H9 (cell line): ENCODE measurements around the gene NDC80. TPM values are rescaled to one million over a fixed set of nuclear protein-coding genes. Genes with fewer than 3 reads are reported as not detected.

Source experiments
- DNase-seq: peaks from one replicate; pipeline ENCODE4 v3.0.0-alpha.2; 2017
- H2AFZ ChIP-seq: one replicate; pipeline ENCODE4 v1.6.1; 2013; ENCODE audit warnings: mild to moderate bottlenecking, low read length, control low read depth, moderate library complexity
- H2AK5ac ChIP-seq: 2 replicates; pipeline ENCODE4 v1.6.1; 2013; ENCODE audit warnings: low read length, control low read depth, mixed read lengths; ENCODE audit not compliant: insufficient read length
- H2BK120ac ChIP-seq: one replicate; pipeline ENCODE4 v1.6.1; 2013; ENCODE audit warnings: low read depth, mild to moderate bottlenecking, low read length, control low read depth, inconsistent platforms; ENCODE audit not compliant: poor library complexity, severe bottlenecking
- H2BK12ac ChIP-seq: 2 replicates; pipeline ENCODE4 v1.6.1; 2013; ENCODE audit warnings: low read length, control low read depth, mixed read lengths, low read depth; ENCODE audit not compliant: insufficient read length
- H2BK15ac ChIP-seq: 2 replicates; pipeline ENCODE4 v1.6.1; 2013; ENCODE audit warnings: low read depth, low read length, control low read depth
- H2BK20ac ChIP-seq: one replicate; pipeline ENCODE4 v1.6.1; 2013; ENCODE audit warnings: low read depth, mild to moderate bottlenecking, low read length, control low read depth, inconsistent platforms; ENCODE audit not compliant: poor library complexity, severe bottlenecking
- H2BK5ac ChIP-seq: 2 replicates; pipeline ENCODE4 v1.6.1; 2013; ENCODE audit warnings: low read length, control low read depth, mixed read lengths; ENCODE audit not compliant: insufficient read length
- H3K14ac ChIP-seq: 2 replicates; pipeline ENCODE4 v1.6.1; 2013; ENCODE audit warnings: low read length, control low read depth; ENCODE audit not compliant: insufficient read depth
- H3K18ac ChIP-seq: 2 replicates; pipeline ENCODE4 v1.6.1; 2013; ENCODE audit warnings: low read depth, mild to moderate bottlenecking, mixed read lengths, low read length, control low read depth; ENCODE audit not compliant: insufficient read length
- H3K23ac ChIP-seq: 2 replicates; pipeline ENCODE4 v1.6.1; 2013; ENCODE audit warnings: low read length, control low read depth, mixed read lengths, low read depth; ENCODE audit not compliant: insufficient read length
- H3K23me2 ChIP-seq: 2 replicates; pipeline ENCODE4 v1.6.1; 2013; ENCODE audit warnings: low read depth, mild to moderate bottlenecking, mixed read lengths, low read length, control low read depth; ENCODE audit not compliant: insufficient read length, poor library complexity, severe bottlenecking
- H3K27ac ChIP-seq: 2 replicates; pipeline ENCODE4 v1.5.1; 2013; ENCODE audit warnings: low read length, control low read depth, mixed read lengths, low read depth; ENCODE audit not compliant: insufficient read length
- H3K27me3 ChIP-seq: 2 replicates; pipeline ENCODE4 v1.6.1; 2013; ENCODE audit warnings: low read length, control low read depth, inconsistent platforms; ENCODE audit not compliant: insufficient read depth
- H3K4ac ChIP-seq: 2 replicates; pipeline ENCODE4 v1.6.1; 2013; ENCODE audit warnings: low read depth, mild to moderate bottlenecking, control low read depth, inconsistent platforms, low read length, moderate library complexity
- H3K4me1 ChIP-seq: 2 replicates; pipeline ENCODE4 v1.6.1; 2013; ENCODE audit warnings: low read length, control low read depth, inconsistent platforms; ENCODE audit not compliant: insufficient read depth
- H3K4me2 ChIP-seq: 2 replicates; pipeline ENCODE4 v1.6.1; 2013; ENCODE audit warnings: low read length, control low read depth, mixed read lengths; ENCODE audit not compliant: insufficient read length, insufficient read depth
- H3K56ac ChIP-seq: 2 replicates; pipeline ENCODE4 v1.6.1; 2013; ENCODE audit warnings: low read depth, mild to moderate bottlenecking, mixed read lengths, low read length, control low read depth; ENCODE audit not compliant: insufficient read length
- H3K79me1 ChIP-seq: 2 replicates; pipeline ENCODE4 v1.6.1; 2013; ENCODE audit warnings: low read depth, mild to moderate bottlenecking, moderate library complexity, low read length, control low read depth, inconsistent platforms; ENCODE audit not compliant: insufficient read depth, poor library complexity, severe bottlenecking
- H3K79me2 ChIP-seq: 2 replicates; pipeline ENCODE4 v1.6.1; 2013; ENCODE audit warnings: low read length, control low read depth, inconsistent platforms; ENCODE audit not compliant: insufficient read depth
- H3K9ac ChIP-seq: 2 replicates; pipeline ENCODE4 v1.6.1; 2013; ENCODE audit warnings: low read length, control low read depth, mixed read lengths; ENCODE audit not compliant: insufficient read length; ENCODE audit errors: extremely low read depth
- H3K9me3 ChIP-seq: one replicate; pipeline ENCODE4 v1.6.1; 2013; ENCODE audit warnings: low read depth, low read length, inconsistent platforms; ENCODE audit not compliant: control insufficient read depth
- H3T11ph ChIP-seq: one replicate; pipeline ENCODE4 v1.6.1; 2013; ENCODE audit warnings: mild to moderate bottlenecking, low read length, control low read depth, inconsistent platforms
- H4K20me1 ChIP-seq: one replicate; pipeline ENCODE4 v1.6.1; 2013; ENCODE audit not compliant: control insufficient read depth, insufficient read length, insufficient read depth
- H4K5ac ChIP-seq: 2 replicates; pipeline ENCODE4 v1.6.1; 2013; ENCODE audit warnings: low read depth, mild to moderate bottlenecking, mixed read lengths, low read length, control low read depth; ENCODE audit not compliant: insufficient read length
- H4K8ac ChIP-seq: replicated peaks from 2 replicates; pipeline ENCODE4 v1.6.1; 2013; ENCODE audit warnings: low read length, control low read depth, mixed read lengths, low read depth; ENCODE audit not compliant: insufficient read length
- H4K91ac ChIP-seq: 2 replicates; pipeline ENCODE4 v1.6.1; 2013; ENCODE audit warnings: low read depth, mild to moderate bottlenecking, moderate library complexity, mixed read lengths, low read length, control low read depth; ENCODE audit not compliant: insufficient read length
- H3K27ac Mint-ChIP-seq, 3 experiments: 2 replicates in 2 of 3; 3 replicates in 1 of 3; pipeline ENCODE4 v1.8.0; 2020 to 2021; ENCODE audit warnings: mixed read lengths in 3 of 3, mild to moderate bottlenecking in 1 of 3, moderate library complexity in 1 of 3
- H3K27me3 Mint-ChIP-seq: 2 replicates; pipeline ENCODE4 v1.8.0; 2021; ENCODE audit warnings: low read depth, mild to moderate bottlenecking, moderate library complexity, mixed read lengths
- H3K36me3 Mint-ChIP-seq, 3 experiments: 2 replicates in 2 of 3; 3 replicates in 1 of 3; pipeline ENCODE4 v1.8.0; 2020 to 2021; ENCODE audit warnings: low read depth in 3 of 3, mixed read lengths in 3 of 3; ENCODE audit not compliant: insufficient read depth in 1 of 3
- H3K4me1 Mint-ChIP-seq, 2 experiments: 2 replicates each; pipeline ENCODE4 v1.8.0; 2020; ENCODE audit warnings: mixed read lengths in 2 of 2
- H3K4me3 Mint-ChIP-seq, 2 experiments: 2 replicates in 1 of 2; 3 replicates in 1 of 2; pipeline ENCODE4 v1.8.0; 2020 to 2021; ENCODE audit warnings: mild to moderate bottlenecking in 2 of 2, mixed read lengths in 2 of 2, moderate library complexity in 1 of 2
- H3K9me3 Mint-ChIP-seq, 2 experiments: 2 replicates in 1 of 2; 3 replicates in 1 of 2; pipeline ENCODE4 v1.8.0; 2020; ENCODE audit warnings: mild to moderate bottlenecking in 2 of 2, mixed read lengths in 2 of 2, moderate library complexity in 1 of 2
- WGBS: extraction: QIAGEN DNeasy Blood & Tissue Kit; methylation state at CpG from one replicate; pipeline ENCODE4 v1.1.7; 2013; ENCODE audit warnings: missing lambda C conversion rate, low lambda C conversion rate, mixed read lengths; ENCODE audit not compliant: insufficient read length; ENCODE audit errors: extremely low coverage; 5-methylcytosine and 5-hydroxymethylcytosine counted together
- total RNA-seq: library from RNA; stranded (reverse); gene quantifications from 2 replicates; pipeline ENCODE4 v1.2.1, GENCODE V29; 2021
- TF ChIP-seq, protein P1 (sequence below): fragments of 200-600 bp; sonication (generic); conservative IDR thresholded peaks from 3 replicates; pipeline ENCODE4 v1.8.0; 2021; ENCODE audit warnings: antibody characterized with exemption, mild to moderate bottlenecking

Gene NDC80
- total RNA-seq, 1 experiment from 2014 or later: 39.5 TPM

DNA sequence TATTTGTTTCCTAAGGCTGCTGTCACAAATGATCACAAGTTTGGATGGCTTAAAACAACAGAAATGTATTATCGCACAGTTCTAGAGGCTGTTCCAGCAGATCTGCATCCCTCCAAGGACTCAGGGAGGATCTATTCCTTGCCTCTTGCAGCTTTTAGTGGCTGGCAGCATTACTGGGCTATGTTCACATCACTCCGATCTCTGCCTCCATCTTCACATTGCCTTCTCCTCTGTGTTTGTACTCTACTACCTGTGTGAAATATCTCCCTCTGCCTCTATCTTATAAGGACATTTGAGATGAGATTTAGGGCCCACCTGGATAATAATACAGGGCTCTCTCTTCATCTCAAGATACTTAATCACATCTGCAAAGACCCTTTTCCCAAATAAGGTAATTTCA, 18.9 kb downstream of the NDC80 start:
- DNase-seq: no peak
- H3K27me3 ChIP-seq: no peaks in the 10 kb centered on the region
- Mint-ChIP-seq H3K9me3 (no peaks in the 10 kb centered on the region; a peak in 1 of 5 replicates), H3K4me3 (no peak overlapping the region), H3K36me3 (peaks cover 31 to 76% (median 72%) of the 10 kb centered on the region in 3 experiments; a peak in 6 of 7 replicates), H3K27me3 (no peaks in the 10 kb centered on the region), H3K4me1 (0 out of 4 replicates have a peak, but pooled peaks cover 0 to 2% of the 10 kb centered on the region in 2 experiments), H3K27ac (no peak overlapping the region)
- H4K20me1 ChIP-seq: no peaks in the 10 kb centered on the region
- H3K9me3 ChIP-seq: no peaks in the 10 kb centered on the region
- H3K23ac ChIP-seq: no peak overlapping the region
- H2AFZ ChIP-seq: no peak overlapping the region
- no peaks in the 10 kb centered on the region for H3K4me1 ChIP-seq
- no peak overlapping the region for H3K4me2 ChIP-seq
- H2BK5ac ChIP-seq: no peak overlapping the region
- no peak overlapping the region for H3K9ac ChIP-seq
- no peak overlapping the region for H4K91ac ChIP-seq
- H4K5ac ChIP-seq: no peak overlapping the region
- H3K27ac ChIP-seq: no peak overlapping the region
- H3T11ph ChIP-seq: no peak overlapping the region
- H3K79me1 ChIP-seq: no peaks in the 10 kb centered on the region
- H3K79me2 ChIP-seq: no peaks in the 10 kb centered on the region
- H3K56ac ChIP-seq: no peak overlapping the region
- no peak overlapping the region for H3K14ac ChIP-seq
- no peak overlapping the region for H2BK15ac ChIP-seq
- TF ChIP-seq, protein P1, sequence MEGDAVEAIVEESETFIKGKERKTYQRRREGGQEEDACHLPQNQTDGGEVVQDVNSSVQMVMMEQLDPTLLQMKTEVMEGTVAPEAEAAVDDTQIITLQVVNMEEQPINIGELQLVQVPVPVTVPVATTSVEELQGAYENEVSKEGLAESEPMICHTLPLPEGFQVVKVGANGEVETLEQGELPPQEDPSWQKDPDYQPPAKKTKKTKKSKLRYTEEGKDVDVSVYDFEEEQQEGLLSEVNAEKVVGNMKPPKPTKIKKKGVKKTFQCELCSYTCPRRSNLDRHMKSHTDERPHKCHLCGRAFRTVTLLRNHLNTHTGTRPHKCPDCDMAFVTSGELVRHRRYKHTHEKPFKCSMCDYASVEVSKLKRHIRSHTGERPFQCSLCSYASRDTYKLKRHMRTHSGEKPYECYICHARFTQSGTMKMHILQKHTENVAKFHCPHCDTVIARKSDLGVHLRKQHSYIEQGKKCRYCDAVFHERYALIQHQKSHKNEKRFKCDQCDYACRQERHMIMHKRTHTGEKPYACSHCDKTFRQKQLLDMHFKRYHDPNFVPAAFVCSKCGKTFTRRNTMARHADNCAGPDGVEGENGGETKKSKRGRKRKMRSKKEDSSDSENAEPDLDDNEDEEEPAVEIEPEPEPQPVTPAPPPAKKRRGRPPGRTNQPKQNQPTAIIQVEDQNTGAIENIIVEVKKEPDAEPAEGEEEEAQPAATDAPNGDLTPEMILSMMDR: no peak
- H2AK5ac ChIP-seq: no peak overlapping the region
- H2BK20ac ChIP-seq: no peak overlapping the region
- H4K8ac ChIP-seq: no peak overlapping the region
- no peak overlapping the region for H3K4ac ChIP-seq
- no peak overlapping the region for H3K18ac ChIP-seq
- no peaks in the 10 kb centered on the region for H3K23me2 ChIP-seq
- WGBS: no CpG with 5 or more reads among the region's 2 CpGs
- H2BK12ac ChIP-seq: no peak overlapping the region
- H2BK120ac ChIP-seq: no peak overlapping the region
